ENCODE data around the gene SCGB1A1.
"Not testable (repeated sequence)": the region's sequence is repeated elsewhere in the genome, so short reads cannot be mapped to it uniquely, and the experiment has no call there.

The SCGB1A1 gene

GRCh38 chr11:62444236-62444833 lies 25.5 kb downstream of the SCGB1A1 start:
- H3K4me1 ChIP-seq (ENCODE audit: insufficient read depth, insufficient read length), result peaks cover 5% of the 10 kb centered on the region

GRCh38 chr11:62444835-62445234 lies 26.0 kb downstream of the SCGB1A1 start:
- no peak overlapping the region for H3K4me3 ChIP-seq (ENCODE audit: insufficient read length, low read depth)
- no peaks in the 10 kb centered on the region for H3K36me3 ChIP-seq (ENCODE audit: insufficient read depth, insufficient read length, low read length)
- no peak for DNase-seq (ENCODE audit: low read depth, low spot score)
- no peak overlapping the region for H3K9ac ChIP-seq (ENCODE audit: insufficient read length, low read depth)
- peaks cover 4% of the 10 kb centered on the region for H3K4me1 ChIP-seq (ENCODE audit: insufficient read depth, insufficient read length)
- H3K27me3 ChIP-seq (ENCODE audit: insufficient read depth, insufficient read length), result peaks cover 8% of the 10 kb centered on the region
- no peaks in the 10 kb centered on the region for H3K9me3 ChIP-seq (ENCODE audit: insufficient read depth, low read length)
- TF ChIP-seq SUZ12 (IDR thresholded peaks at IDR 0.05; ENCODE audit: extremely low read depth, insufficient read depth, insufficient read length), result no peak
- TF ChIP-seq YY1 (IDR thresholded peaks at IDR 0.05; ENCODE audit: insufficient read depth, insufficient read length), result no peak
- no peak for TF ChIP-seq ZNF274 (IDR thresholded peaks at IDR 0.05; ENCODE audit: low read depth, low read length)

More at GRCh38 chr11:62444236-62444833, 25.5 kb downstream of the SCGB1A1 start:
- Histone ChIP-seq H3K27me3 (ENCODE audit: insufficient read depth, insufficient read length) (peaks cover 8% of the 10 kb centered on the region), H3K9me3 (ENCODE audit: insufficient read depth, low read length) (no peaks in the 10 kb centered on the region), H3K36me3 (ENCODE audit: insufficient read depth, insufficient read length, low read length) (no peaks in the 10 kb centered on the region), H3K9ac (ENCODE audit: insufficient read length, low read depth) (no peak overlapping the region), H3K4me3 (ENCODE audit: insufficient read length, low read depth) (no peak overlapping the region)
- no peak for DNase-seq (ENCODE audit: low read depth, low spot score)
- no peak for TF ChIP-seq YY1 (IDR thresholded peaks at IDR 0.05; ENCODE audit: insufficient read depth, insufficient read length)
- TF ChIP-seq SUZ12 (IDR thresholded peaks at IDR 0.05; ENCODE audit: extremely low read depth, insufficient read depth, insufficient read length), result no peak
- TF ChIP-seq ZNF274 (IDR thresholded peaks at IDR 0.05; ENCODE audit: low read depth, low read length), result no peak

DNA sequence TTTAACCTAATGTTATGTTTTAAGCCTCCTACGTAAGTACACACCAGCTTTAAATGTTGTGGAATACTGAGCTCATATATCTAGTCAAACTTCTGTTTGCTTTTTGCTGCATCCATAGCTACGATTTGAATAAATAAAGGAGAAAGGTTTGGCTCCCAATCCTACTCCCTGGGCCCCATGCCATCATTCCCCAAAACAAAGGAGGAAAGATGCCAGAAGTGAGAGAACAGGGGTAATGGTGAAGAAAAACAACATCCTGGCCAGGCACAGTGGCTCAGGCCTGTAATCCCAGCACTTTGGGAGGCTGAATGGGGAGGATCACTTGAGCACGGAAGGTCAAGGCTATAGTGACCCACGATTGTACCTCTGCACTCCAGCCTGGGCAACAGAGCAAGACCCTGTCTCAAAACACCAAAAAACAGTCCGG lies 26.5 kb downstream of the SCGB1A1 start:
- Histone ChIP-seq H3K36me3 (ENCODE audit: insufficient read depth, insufficient read length, low read length) (no peaks in the 10 kb centered on the region), H3K9me3 (ENCODE audit: insufficient read depth, low read length) (no peaks in the 10 kb centered on the region), H3K4me3 (ENCODE audit: insufficient read length, low read depth) (no peak overlapping the region), H3K27me3 (ENCODE audit: insufficient read depth, insufficient read length) (peaks cover 8% of the 10 kb centered on the region), H3K4me1 (ENCODE audit: insufficient read depth, insufficient read length) (peaks cover 3% of the 10 kb centered on the region), H3K9ac (ENCODE audit: insufficient read length, low read depth) (no peak overlapping the region)
- no peak for DNase-seq (ENCODE audit: low read depth, low spot score)
- no peak for TF ChIP-seq YY1 (IDR thresholded peaks at IDR 0.05; ENCODE audit: insufficient read depth, insufficient read length)
- TF ChIP-seq ZNF274 (IDR thresholded peaks at IDR 0.05; ENCODE audit: low read depth, low read length), result no peak
- TF ChIP-seq SUZ12 (IDR thresholded peaks at IDR 0.05; ENCODE audit: extremely low read depth, insufficient read depth, insufficient read length), result no peak

- no peak for DNase-seq (ENCODE audit: low read depth, low spot score)
- Histone ChIP-seq H3K9ac (ENCODE audit: insufficient read length, low read depth) (no peak overlapping the region), H3K27me3 (ENCODE audit: insufficient read depth, insufficient read length) (peaks cover 8% of the 10 kb centered on the region), H3K36me3 (ENCODE audit: insufficient read depth, insufficient read length, low read length) (no peaks in the 10 kb centered on the region), H3K4me1 (ENCODE audit: insufficient read depth, insufficient read length) (peaks cover 3% of the 10 kb centered on the region), H3K4me3 (ENCODE audit: insufficient read length, low read depth) (no peak overlapping the region), H3K9me3 (ENCODE audit: insufficient read depth, low read length) (no peaks in the 10 kb centered on the region)
- no peak for TF ChIP-seq ZNF274 (IDR thresholded peaks at IDR 0.05; ENCODE audit: low read depth, low read length)
- TF ChIP-seq YY1 (IDR thresholded peaks at IDR 0.05; ENCODE audit: insufficient read depth, insufficient read length), result no peak
- TF ChIP-seq SUZ12 (IDR thresholded peaks at IDR 0.05; ENCODE audit: extremely low read depth, insufficient read depth, insufficient read length), result no peak
Measured at GRCh38 chr11:62446091-62446490, 27.3 kb downstream of the SCGB1A1 start.

DNA sequence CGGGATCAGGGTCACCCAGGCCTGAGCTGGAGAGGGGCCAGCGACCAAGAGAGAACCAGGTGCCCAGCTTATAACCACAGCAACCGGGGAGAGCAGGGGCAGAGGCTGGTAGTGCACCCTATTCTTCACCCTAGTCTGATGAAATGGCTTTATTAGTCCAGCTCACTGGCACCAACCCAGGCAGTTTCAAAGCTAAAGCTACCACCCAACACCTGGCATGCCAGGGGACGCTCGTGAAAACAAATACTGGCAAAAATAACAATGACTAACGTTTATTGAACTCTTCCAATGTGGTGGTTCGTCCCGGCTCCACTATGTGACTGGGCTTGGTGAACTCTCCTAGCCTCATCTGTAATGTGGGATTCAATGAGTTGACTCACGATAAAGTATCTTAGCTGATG lies 30.6 kb downstream of the SCGB1A1 start:
- Histone ChIP-seq H3K4me3 (ENCODE audit: insufficient read length, low read depth) (no peak overlapping the region), H3K9ac (ENCODE audit: insufficient read length, low read depth) (no peak overlapping the region), H3K9me3 (ENCODE audit: insufficient read depth, low read length) (no peaks in the 10 kb centered on the region), H3K4me1 (ENCODE audit: insufficient read depth, insufficient read length) (peaks cover 3% of the 10 kb centered on the region), H3K27me3 (ENCODE audit: insufficient read depth, insufficient read length) (peaks cover 8% of the 10 kb centered on the region), H3K36me3 (ENCODE audit: insufficient read depth, insufficient read length, low read length) (no peaks in the 10 kb centered on the region)
- TF ChIP-seq YY1 (IDR thresholded peaks at IDR 0.05; ENCODE audit: insufficient read depth, insufficient read length) (no peak), SUZ12 (IDR thresholded peaks at IDR 0.05; ENCODE audit: extremely low read depth, insufficient read depth, insufficient read length) (no peak), ZNF274 (IDR thresholded peaks at IDR 0.05; ENCODE audit: low read depth, low read length) (no peak)
- no peak for DNase-seq (ENCODE audit: low read depth, low spot score)

GRCh38 chr11:62449912-62450311 lies 31.1 kb downstream of the SCGB1A1 start:
- H3K4me1 ChIP-seq (ENCODE audit: insufficient read depth, insufficient read length); H3K4me3 ChIP-seq (ENCODE audit: insufficient read length, low read depth); H3K36me3 ChIP-seq (ENCODE audit: insufficient read depth, insufficient read length, low read length); H3K9ac ChIP-seq (ENCODE audit: insufficient read length, low read depth); H3K27me3 ChIP-seq (ENCODE audit: insufficient read depth, insufficient read length); DNase-seq (ENCODE audit: low read depth, low spot score); H3K9me3 ChIP-seq (ENCODE audit: insufficient read depth, low read length): not testable (repeated sequence)

DNA sequence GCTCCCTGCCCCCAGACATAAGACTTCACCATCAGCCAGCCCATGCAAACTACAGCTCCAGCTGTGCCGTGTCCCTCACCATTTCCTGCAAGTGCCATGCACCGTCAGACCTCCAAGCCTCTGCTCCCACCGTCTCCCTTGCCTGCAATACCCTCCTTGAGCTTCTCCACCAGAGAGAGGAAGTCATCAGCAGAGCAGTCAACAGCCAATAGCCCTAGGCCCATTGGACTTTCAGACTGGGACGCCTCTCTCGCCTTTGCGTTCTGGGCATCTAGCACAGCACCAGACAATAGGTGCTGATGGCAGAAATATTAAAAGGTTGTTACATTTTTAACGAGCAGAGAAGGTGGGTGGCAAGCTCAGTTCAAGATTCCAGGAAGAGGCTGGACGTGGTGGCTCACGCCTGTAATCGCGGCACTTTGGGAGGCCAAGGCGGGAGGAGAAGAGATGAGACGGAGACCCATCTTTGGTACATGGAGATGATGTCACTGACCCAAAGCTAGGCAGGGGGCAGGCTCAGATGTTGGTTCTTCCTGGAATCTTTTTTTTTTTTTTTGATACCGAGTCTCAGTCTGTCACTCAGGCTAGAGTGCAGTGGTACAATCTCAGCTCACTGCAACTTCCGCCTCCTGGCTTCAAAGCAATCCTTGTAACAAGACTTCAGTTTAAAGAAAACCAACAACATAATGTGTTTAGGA lies 31.9 kb downstream of the SCGB1A1 start:
- H3K36me3 ChIP-seq (ENCODE audit: insufficient read depth, insufficient read length, low read length), result no peaks in the 10 kb centered on the region
- no peak overlapping the region for H3K4me3 ChIP-seq (ENCODE audit: insufficient read length, low read depth)
- TF ChIP-seq ZNF274 (IDR thresholded peaks at IDR 0.05; ENCODE audit: low read depth, low read length) (no peak), YY1 (IDR thresholded peaks at IDR 0.05; ENCODE audit: insufficient read depth, insufficient read length) (no peak), SUZ12 (IDR thresholded peaks at IDR 0.05; ENCODE audit: extremely low read depth, insufficient read depth, insufficient read length) (no peak)
- no peaks in the 10 kb centered on the region for H3K9me3 ChIP-seq (ENCODE audit: insufficient read depth, low read length)
- H3K4me1 ChIP-seq (ENCODE audit: insufficient read depth, insufficient read length), result peaks cover 3% of the 10 kb centered on the region
- no peak for DNase-seq (ENCODE audit: low read depth, low spot score)
- H3K9ac ChIP-seq (ENCODE audit: insufficient read length, low read depth), result no peak overlapping the region
- H3K27me3 ChIP-seq (ENCODE audit: insufficient read depth, insufficient read length), result peaks cover 8% of the 10 kb centered on the region
